A673 (cell line): Measurements from ENCODE around the gene MATN1. TPM values are rescaled to one million over a fixed set of nuclear protein-coding genes. Genes with fewer than 3 reads are reported as not detected.

Experiments used
- BruUV-seq: library from RNA; stranded (reverse); fragments of 400-500 nt; replicated peaks from 2 replicates; lab custom pipeline; 2021; lab: Mats Ljungman, UMichigan
- CTCF ChIA-PET: fragments of 300-600 bp; sonication (Branson Sonifier 250); formaldehyde crosslinking; loops from one replicate; lab custom pipeline; 2022; ENCODE audit warnings: antibody characterized with exemption; lab: Charles Lee
- POLR2A ChIA-PET: fragments of 300-600 bp; sonication (Branson Sonifier 250); formaldehyde crosslinking; loops from one replicate; lab custom pipeline; 2022; ENCODE audit warnings: antibody characterized with exemption; ENCODE audit not compliant: low non-redundant PET; lab: Charles Lee
- DNase-seq: peaks from one replicate; pipeline ENCODE4 v3.0.0-alpha.2; 2015; ENCODE audit warnings: low spot score
- H3K27ac ChIP-seq: fragments of 200-600 bp; sonication (generic); 2 replicates; pipeline ENCODE4 v1.5.1; 2016; ENCODE audit warnings: mixed run types, low read depth, mild to moderate bottlenecking, mixed read lengths, antibody characterized with exemption, low read length; ENCODE audit not compliant: poor library complexity, severe bottlenecking
- H3K27me3 ChIP-seq: fragments of 200-600 bp; sonication (generic); replicated peaks from 2 replicates; pipeline ENCODE4 v1.6.1; 2017; ENCODE audit warnings: mixed run types, low read depth, mild to moderate bottlenecking, mixed read lengths, antibody characterized with exemption, low read length; ENCODE audit not compliant: insufficient read depth, poor library complexity
- H3K36me3 ChIP-seq: fragments of 200-600 bp; sonication (generic); 2 replicates; pipeline ENCODE4 v1.6.1; 2016; ENCODE audit warnings: mixed run types, mild to moderate bottlenecking, mixed read lengths, antibody characterized with exemption, low read length; ENCODE audit not compliant: insufficient read depth, poor library complexity, severe bottlenecking
- H3K4me1 ChIP-seq: fragments of 200-600 bp; sonication (generic); 2 replicates; pipeline ENCODE4 v1.6.1; 2017; ENCODE audit warnings: mixed run types, mild to moderate bottlenecking, mixed read lengths, antibody characterized with exemption, low read length; ENCODE audit not compliant: insufficient read depth, poor library complexity, severe bottlenecking
- H3K4me3 ChIP-seq: fragments of 200-600 bp; sonication (generic); 2 replicates; pipeline ENCODE4 v1.5.1; 2016; ENCODE audit warnings: low read depth, mixed run types, mild to moderate bottlenecking, mixed read lengths, low read length; ENCODE audit not compliant: poor library complexity, severe bottlenecking
- H3K9me3 ChIP-seq: fragments of 200-600 bp; sonication (generic); 2 replicates; pipeline ENCODE4 v1.6.1; 2016; ENCODE audit warnings: mixed run types, low read depth, mild to moderate bottlenecking, mixed read lengths, antibody characterized with exemption, low read length; ENCODE audit not compliant: poor library complexity, severe bottlenecking
- EZH2 ChIP-seq: fragments of 200-600 bp; sonication (generic); IDR thresholded peaks from 2 replicates; pipeline ENCODE4 v1.6.1; 2017; ENCODE audit warnings: borderline replicate concordance, low read depth, mild to moderate bottlenecking, mixed read lengths, antibody characterized with exemption, low read length; ENCODE audit not compliant: poor library complexity, severe bottlenecking
- intact Hi-C: fragments of 100-400 bp; cut with micrococcal nuclease; formaldehyde crosslinking; loops from one replicate; pipeline ENCODE4 v1.10.0; 2022; ENCODE audit not compliant: unreplicated experiment
- total RNA-seq: library from RNA; stranded (reverse); gene quantifications from 2 replicates; pipeline ENCODE4 v1.2.3, GENCODE V29; 2021
- TF ChIP-seq, protein P1 (sequence below): fragments of 300-800, 200-600 bp; sonication (generic); conservative IDR thresholded peaks from 2 replicates; pipeline ENCODE4 v1.5.1; 2017; ENCODE audit warnings: low read depth, mild to moderate bottlenecking, antibody characterized with exemption, low read length, moderate library complexity, mixed read lengths

The MATN1 gene
- total RNA-seq, 1 experiment from 2014 or later: not detected

GRCh38 chr1:30665216-30666010 lies 58.0 kb downstream of the MATN1 start:
- no peak for DNase-seq
- BruUV-seq: no TSS peak
- TF ChIP-seq EZH2: no peak
- TF ChIP-seq, protein P1, sequence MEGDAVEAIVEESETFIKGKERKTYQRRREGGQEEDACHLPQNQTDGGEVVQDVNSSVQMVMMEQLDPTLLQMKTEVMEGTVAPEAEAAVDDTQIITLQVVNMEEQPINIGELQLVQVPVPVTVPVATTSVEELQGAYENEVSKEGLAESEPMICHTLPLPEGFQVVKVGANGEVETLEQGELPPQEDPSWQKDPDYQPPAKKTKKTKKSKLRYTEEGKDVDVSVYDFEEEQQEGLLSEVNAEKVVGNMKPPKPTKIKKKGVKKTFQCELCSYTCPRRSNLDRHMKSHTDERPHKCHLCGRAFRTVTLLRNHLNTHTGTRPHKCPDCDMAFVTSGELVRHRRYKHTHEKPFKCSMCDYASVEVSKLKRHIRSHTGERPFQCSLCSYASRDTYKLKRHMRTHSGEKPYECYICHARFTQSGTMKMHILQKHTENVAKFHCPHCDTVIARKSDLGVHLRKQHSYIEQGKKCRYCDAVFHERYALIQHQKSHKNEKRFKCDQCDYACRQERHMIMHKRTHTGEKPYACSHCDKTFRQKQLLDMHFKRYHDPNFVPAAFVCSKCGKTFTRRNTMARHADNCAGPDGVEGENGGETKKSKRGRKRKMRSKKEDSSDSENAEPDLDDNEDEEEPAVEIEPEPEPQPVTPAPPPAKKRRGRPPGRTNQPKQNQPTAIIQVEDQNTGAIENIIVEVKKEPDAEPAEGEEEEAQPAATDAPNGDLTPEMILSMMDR: no peak
- Histone ChIP-seq H3K4me3 (no peak overlapping the region), H3K4me1 (no peaks in the 10 kb centered on the region), H3K9me3 (no peaks in the 10 kb centered on the region), H3K27me3 (no peaks in the 10 kb centered on the region), H3K27ac (no peak overlapping the region), H3K36me3 (no peaks in the 10 kb centered on the region)
- ChIA-PET POLR2A (no interaction called here), CTCF (no interaction called here)
- intact Hi-C loops: no loop called here

- Histone ChIP-seq H3K9me3 (no peaks in the 10 kb centered on the region), H3K4me1 (no peaks in the 10 kb centered on the region), H3K27me3 (no peaks in the 10 kb centered on the region), H3K36me3 (no peaks in the 10 kb centered on the region), H3K27ac (no peak overlapping the region), H3K4me3 (no peak overlapping the region)
- CTCF ChIA-PET: no interaction called here
- intact Hi-C loops: no loop called here
- POLR2A ChIA-PET: no interaction called here
- no TSS peak for BruUV-seq
- TF ChIP-seq EZH2: no peak
- TF ChIP-seq, protein P1: no peak
- DNase-seq: no peak
Observed at GRCh38 chr1:30664103-30664755, 59.2 kb downstream of the MATN1 start.

- Histone ChIP-seq H3K27me3 (no peaks in the 10 kb centered on the region), H3K4me1 (no peaks in the 10 kb centered on the region), H3K4me3 (no peak overlapping the region), H3K9me3 (no peaks in the 10 kb centered on the region), H3K36me3 (no peaks in the 10 kb centered on the region), H3K27ac (no peak overlapping the region)
- BruUV-seq: no TSS peak
- ChIA-PET POLR2A (no interaction called here), CTCF (no interaction called here)
- no peak for DNase-seq
- TF ChIP-seq, protein P1: no peak
- TF ChIP-seq EZH2: no peak
- intact Hi-C loops: no loop called here
Observed at GRCh38 chr1:30663596-30664091, 59.7 kb downstream of the MATN1 start.
